ENCODE measurements around the gene ZNF620. TPM values are rescaled to one million over a fixed set of nuclear protein-coding genes. Genes with fewer than 3 reads are reported as not detected.

The ZNF620 gene
- total and polyA plus RNA-seq, 2 experiments from 2014 or later = 14.1 to 18.0 TPM

DNA sequence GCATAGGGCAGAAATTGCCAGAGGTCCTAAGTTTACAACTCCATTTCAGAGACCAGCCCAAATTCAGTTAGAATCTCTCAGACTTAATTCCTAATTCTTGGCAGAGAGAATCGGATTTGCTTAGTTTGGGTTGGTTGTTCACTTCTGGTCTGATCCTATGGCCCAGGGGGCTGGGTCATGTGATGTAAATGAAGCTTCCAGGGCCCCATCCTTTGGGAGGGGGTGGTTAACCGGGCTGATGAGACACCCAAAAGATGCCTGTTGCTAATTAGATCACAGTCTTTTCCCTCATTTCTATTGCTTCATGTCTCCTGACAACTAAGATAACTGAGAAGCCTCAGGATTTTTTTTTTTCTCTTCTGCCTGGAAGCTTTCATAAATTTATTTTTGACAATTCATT is 11.1 kb upstream of the ZNF620 start (continued):
- TF ChIP-seq, protein P1, sequence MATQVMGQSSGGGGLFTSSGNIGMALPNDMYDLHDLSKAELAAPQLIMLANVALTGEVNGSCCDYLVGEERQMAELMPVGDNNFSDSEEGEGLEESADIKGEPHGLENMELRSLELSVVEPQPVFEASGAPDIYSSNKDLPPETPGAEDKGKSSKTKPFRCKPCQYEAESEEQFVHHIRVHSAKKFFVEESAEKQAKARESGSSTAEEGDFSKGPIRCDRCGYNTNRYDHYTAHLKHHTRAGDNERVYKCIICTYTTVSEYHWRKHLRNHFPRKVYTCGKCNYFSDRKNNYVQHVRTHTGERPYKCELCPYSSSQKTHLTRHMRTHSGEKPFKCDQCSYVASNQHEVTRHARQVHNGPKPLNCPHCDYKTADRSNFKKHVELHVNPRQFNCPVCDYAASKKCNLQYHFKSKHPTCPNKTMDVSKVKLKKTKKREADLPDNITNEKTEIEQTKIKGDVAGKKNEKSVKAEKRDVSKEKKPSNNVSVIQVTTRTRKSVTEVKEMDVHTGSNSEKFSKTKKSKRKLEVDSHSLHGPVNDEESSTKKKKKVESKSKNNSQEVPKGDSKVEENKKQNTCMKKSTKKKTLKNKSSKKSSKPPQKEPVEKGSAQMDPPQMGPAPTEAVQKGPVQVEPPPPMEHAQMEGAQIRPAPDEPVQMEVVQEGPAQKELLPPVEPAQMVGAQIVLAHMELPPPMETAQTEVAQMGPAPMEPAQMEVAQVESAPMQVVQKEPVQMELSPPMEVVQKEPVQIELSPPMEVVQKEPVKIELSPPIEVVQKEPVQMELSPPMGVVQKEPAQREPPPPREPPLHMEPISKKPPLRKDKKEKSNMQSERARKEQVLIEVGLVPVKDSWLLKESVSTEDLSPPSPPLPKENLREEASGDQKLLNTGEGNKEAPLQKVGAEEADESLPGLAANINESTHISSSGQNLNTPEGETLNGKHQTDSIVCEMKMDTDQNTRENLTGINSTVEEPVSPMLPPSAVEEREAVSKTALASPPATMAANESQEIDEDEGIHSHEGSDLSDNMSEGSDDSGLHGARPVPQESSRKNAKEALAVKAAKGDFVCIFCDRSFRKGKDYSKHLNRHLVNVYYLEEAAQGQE (IDR thresholded peaks at IDR 0.05; ENCODE audit: unreplicated experiment) = no peak
- TF ChIP-seq EZH2phosphoT487 (IDR thresholded peaks at IDR 0.05; ENCODE audit: unreplicated experiment) (no peak), CREB1 (CRISPR knock-in tag; IDR thresholded peaks at IDR 0.05; ENCODE audit: low read depth) (no peak)

DNA sequence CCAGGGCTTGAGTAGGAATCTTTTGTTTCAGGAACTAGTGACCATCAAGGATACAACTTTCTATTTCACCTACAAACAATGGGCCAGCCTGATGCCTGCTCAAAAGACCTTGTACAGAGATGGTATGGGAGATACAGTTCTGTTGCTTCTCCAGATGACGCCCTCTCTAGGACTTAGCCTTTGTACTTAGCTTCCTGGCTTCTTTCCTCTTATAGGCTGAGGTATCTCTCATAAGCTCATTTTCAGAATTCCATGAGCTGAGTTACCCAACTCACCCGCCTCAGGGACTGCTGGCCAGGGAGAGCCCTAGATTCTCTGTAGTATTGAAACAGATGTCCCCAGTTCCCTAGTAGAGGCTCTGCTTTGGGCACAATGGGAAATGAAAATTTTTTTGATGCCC is 8.6 kb upstream of the ZNF620 start:
- H3K79me2 ChIP-seq (replicated peaks; ENCODE audit: insufficient read depth) = no peaks in the 10 kb centered on the region
- peaks cover 6% of the 10 kb centered on the region for H3K27me3 Mint-ChIP-seq (ENCODE audit: insufficient read depth, low read depth, poor library complexity)
- no peaks in the 10 kb centered on the region for H3K27me3 ChIP-seq (ENCODE audit: insufficient read depth)
- no peaks in the 10 kb centered on the region for H4K20me1 ChIP-seq (replicated peaks; ENCODE audit: insufficient read depth)
- ATAC-seq (no peak), DNase-seq (ENCODE audit: low spot score) (no peak)
- H3K4me2 ChIP-seq = no peak overlapping the region
- H3K4me1 ChIP-seq (ENCODE audit: insufficient read depth) = no peaks in the 10 kb centered on the region
- H3K27ac ChIP-seq (ENCODE audit: low read depth) = no peak overlapping the region
- H3K4me1 Mint-ChIP-seq = peaks cover 16% of the 10 kb centered on the region; the same call in 2 of the 3 replicates
- H3K4me3 Mint-ChIP-seq = no peak overlapping the region
- H3K36me3 ChIP-seq (ENCODE audit: insufficient read depth) = no peaks in the 10 kb centered on the region
- H3K9me2 ChIP-seq (ENCODE audit: insufficient read depth) = no peaks in the 10 kb centered on the region
- no peaks in the 10 kb centered on the region for H3F3A ChIP-seq (replicated peaks; ENCODE audit: low read depth)
- H2AFZ ChIP-seq = no peak overlapping the region
- H3K4me3 ChIP-seq = no peak overlapping the region
- H3K27ac Mint-ChIP-seq = no peak overlapping the region
- no peaks in the 10 kb centered on the region for H3K36me3 Mint-ChIP-seq (ENCODE audit: low read depth)
- H3K9me3 Mint-ChIP-seq = no peaks in the 10 kb centered on the region
- TF ChIP-seq ZNF331 (CRISPR knock-in tag; IDR thresholded peaks at IDR 0.05; ENCODE audit: low read depth) (no peak), ZNF114 (CRISPR knock-in tag; IDR thresholded peaks at IDR 0.05) (no peak), CREB1 (CRISPR knock-in tag; IDR thresholded peaks at IDR 0.05; ENCODE audit: low read depth) (no peak), NANOG (IDR thresholded peaks at IDR 0.05; ENCODE audit: borderline replicate concordance) (no peak), STAT1 (IDR thresholded peaks at IDR 0.05; ENCODE audit: unreplicated experiment) (no peak), EZH2 (IDR thresholded peaks at IDR 0.05; ENCODE audit: low read depth, unreplicated experiment) (no peak), EZH2phosphoT487 (IDR thresholded peaks at IDR 0.05; ENCODE audit: unreplicated experiment) (no peak), JUNB (IDR thresholded peaks at IDR 0.05; ENCODE audit: unreplicated experiment) (no peak), POLR2AphosphoS5 (IDR thresholded peaks at IDR 0.05; ENCODE audit: low read depth) (no peak)
- TF ChIP-seq, protein P2, sequence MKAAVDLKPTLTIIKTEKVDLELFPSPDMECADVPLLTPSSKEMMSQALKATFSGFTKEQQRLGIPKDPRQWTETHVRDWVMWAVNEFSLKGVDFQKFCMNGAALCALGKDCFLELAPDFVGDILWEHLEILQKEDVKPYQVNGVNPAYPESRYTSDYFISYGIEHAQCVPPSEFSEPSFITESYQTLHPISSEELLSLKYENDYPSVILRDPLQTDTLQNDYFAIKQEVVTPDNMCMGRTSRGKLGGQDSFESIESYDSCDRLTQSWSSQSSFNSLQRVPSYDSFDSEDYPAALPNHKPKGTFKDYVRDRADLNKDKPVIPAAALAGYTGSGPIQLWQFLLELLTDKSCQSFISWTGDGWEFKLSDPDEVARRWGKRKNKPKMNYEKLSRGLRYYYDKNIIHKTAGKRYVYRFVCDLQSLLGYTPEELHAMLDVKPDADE (IDR thresholded peaks at IDR 0.05) = no peak
- TF ChIP-seq, protein P3, sequence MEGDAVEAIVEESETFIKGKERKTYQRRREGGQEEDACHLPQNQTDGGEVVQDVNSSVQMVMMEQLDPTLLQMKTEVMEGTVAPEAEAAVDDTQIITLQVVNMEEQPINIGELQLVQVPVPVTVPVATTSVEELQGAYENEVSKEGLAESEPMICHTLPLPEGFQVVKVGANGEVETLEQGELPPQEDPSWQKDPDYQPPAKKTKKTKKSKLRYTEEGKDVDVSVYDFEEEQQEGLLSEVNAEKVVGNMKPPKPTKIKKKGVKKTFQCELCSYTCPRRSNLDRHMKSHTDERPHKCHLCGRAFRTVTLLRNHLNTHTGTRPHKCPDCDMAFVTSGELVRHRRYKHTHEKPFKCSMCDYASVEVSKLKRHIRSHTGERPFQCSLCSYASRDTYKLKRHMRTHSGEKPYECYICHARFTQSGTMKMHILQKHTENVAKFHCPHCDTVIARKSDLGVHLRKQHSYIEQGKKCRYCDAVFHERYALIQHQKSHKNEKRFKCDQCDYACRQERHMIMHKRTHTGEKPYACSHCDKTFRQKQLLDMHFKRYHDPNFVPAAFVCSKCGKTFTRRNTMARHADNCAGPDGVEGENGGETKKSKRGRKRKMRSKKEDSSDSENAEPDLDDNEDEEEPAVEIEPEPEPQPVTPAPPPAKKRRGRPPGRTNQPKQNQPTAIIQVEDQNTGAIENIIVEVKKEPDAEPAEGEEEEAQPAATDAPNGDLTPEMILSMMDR (conservative IDR thresholded peaks at IDR 0.05; ENCODE audit: low read depth in 2 of 2) = no peak
- TF ChIP-seq, protein P4, sequence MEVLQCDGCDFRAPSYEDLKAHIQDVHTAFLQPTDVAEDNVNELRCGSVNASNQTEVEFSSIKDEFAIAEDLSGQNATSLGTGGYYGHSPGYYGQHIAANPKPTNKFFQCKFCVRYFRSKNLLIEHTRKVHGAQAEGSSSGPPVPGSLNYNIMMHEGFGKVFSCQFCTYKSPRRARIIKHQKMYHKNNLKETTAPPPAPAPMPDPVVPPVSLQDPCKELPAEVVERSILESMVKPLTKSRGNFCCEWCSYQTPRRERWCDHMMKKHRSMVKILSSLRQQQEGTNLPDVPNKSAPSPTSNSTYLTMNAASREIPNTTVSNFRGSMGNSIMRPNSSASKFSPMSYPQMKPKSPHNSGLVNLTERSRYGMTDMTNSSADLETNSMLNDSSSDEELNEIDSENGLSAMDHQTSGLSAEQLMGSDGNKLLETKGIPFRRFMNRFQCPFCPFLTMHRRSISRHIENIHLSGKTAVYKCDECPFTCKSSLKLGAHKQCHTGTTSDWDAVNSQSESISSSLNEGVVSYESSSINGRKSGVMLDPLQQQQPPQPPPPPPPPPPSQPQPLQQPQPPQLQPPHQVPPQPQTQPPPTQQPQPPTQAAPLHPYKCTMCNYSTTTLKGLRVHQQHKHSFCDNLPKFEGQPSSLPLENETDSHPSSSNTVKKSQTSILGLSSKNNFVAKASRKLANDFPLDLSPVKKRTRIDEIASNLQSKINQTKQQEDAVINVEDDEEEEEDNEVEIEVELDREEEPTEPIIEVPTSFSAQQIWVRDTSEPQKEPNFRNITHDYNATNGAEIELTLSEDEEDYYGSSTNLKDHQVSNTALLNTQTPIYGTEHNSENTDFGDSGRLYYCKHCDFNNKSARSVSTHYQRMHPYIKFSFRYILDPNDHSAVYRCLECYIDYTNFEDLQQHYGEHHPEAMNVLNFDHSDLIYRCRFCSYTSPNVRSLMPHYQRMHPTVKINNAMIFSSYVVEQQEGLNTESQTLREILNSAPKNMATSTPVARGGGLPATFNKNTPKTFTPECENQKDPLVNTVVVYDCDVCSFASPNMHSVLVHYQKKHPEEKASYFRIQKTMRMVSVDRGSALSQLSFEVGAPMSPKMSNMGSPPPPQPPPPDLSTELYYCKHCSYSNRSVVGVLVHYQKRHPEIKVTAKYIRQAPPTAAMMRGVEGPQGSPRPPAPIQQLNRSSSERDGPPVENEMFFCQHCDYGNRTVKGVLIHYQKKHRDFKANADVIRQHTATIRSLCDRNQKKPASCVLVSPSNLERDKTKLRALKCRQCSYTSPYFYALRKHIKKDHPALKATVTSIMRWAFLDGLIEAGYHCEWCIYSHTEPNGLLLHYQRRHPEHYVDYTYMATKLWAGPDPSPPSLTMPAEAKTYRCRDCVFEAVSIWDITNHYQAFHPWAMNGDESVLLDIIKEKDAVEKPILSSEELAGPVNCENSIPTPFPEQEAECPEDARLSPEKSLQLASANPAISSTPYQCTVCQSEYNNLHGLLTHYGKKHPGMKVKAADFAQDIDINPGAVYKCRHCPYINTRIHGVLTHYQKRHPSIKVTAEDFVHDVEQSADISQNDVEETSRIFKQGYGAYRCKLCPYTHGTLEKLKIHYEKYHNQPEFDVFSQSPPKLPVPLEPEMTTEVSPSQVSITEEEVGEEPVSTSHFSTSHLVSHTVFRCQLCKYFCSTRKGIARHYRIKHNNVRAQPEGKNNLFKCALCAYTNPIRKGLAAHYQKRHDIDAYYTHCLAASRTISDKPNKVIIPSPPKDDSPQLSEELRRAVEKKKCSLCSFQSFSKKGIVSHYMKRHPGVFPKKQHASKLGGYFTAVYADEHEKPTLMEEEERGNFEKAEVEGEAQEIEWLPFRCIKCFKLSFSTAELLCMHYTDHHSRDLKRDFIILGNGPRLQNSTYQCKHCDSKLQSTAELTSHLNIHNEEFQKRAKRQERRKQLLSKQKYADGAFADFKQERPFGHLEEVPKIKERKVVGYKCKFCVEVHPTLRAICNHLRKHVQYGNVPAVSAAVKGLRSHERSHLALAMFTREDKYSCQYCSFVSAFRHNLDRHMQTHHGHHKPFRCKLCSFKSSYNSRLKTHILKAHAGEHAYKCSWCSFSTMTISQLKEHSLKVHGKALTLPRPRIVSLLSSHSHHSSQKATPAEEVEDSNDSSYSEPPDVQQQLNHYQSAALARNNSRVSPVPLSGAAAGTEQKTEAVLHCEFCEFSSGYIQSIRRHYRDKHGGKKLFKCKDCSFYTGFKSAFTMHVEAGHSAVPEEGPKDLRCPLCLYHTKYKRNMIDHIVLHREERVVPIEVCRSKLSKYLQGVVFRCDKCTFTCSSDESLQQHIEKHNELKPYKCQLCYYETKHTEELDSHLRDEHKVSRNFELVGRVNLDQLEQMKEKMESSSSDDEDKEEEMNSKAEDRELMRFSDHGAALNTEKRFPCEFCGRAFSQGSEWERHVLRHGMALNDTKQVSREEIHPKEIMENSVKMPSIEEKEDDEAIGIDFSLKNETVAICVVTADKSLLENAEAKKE (CRISPR knock-in tag; IDR thresholded peaks at IDR 0.05) = no peak

All from GM23338 (cell line).